ENCODE measurements around the gene LMOD3.
A peak's percentile ranks its signal among the peaks of the same experiment; 100 is the strongest.

The LMOD3 gene

GRCh38 chr3:69122403-69122802 lies at the start of gene LMOD3:
LMOD3 (minus strand) TSS chr3:69122595; CDS start chr3:69122386, 209 bp downstream.
- no peak within 1 kb of the TSS for H3K4me3 ChIP-seq (ENCODE audit: low read depth, low read length)
- no peak for TF ChIP-seq CTCF (IDR thresholded peaks at IDR 0.05; ENCODE audit: low read depth, low read length)

GRCh38 chr3:69172058-69172457 lies 49.7 kb upstream of the LMOD3 start:
- no peak for TF ChIP-seq CTCF (IDR thresholded peaks at IDR 0.05; ENCODE audit: low read depth, low read length)
- H3K4me3 ChIP-seq (ENCODE audit: low read depth, low read length), result no peak overlapping the region

GRCh38 chr3:69166446-69166845 lies 44.1 kb upstream of the LMOD3 start:
- no peak overlapping the region for H3K4me3 ChIP-seq (ENCODE audit: low read depth, low read length)
- TF ChIP-seq CTCF (IDR thresholded peaks at IDR 0.05; ENCODE audit: low read depth, low read length), result no peak

GRCh38 chr3:69165744-69166143 lies 43.3 kb upstream of the LMOD3 start:
- no peak overlapping the region for H3K4me3 ChIP-seq (ENCODE audit: low read depth, low read length)
- TF ChIP-seq CTCF (IDR thresholded peaks at IDR 0.05; ENCODE audit: low read depth, low read length), result no peak

- TF ChIP-seq CTCF (IDR thresholded peaks at IDR 0.05; ENCODE audit: low read depth, low read length), result no peak
- H3K4me3 ChIP-seq (ENCODE audit: low read depth, low read length), result no peak overlapping the region
Measured at GRCh38 chr3:69164296-69164695, 41.9 kb upstream of the LMOD3 start.

- no peak for TF ChIP-seq CTCF (IDR thresholded peaks at IDR 0.05; ENCODE audit: low read depth, low read length)
- H3K4me3 ChIP-seq (ENCODE audit: low read depth, low read length), result no peak overlapping the region
Measured at GRCh38 chr3:69162308-69162980, 40.0 kb upstream of the LMOD3 start.

- H3K4me3 ChIP-seq (ENCODE audit: low read depth, low read length), result no peak overlapping the region
- peak; percentile 91 for TF ChIP-seq CTCF (IDR thresholded peaks at IDR 0.05; ENCODE audit: low read depth, low read length)
Measured at GRCh38 chr3:69161587-69162307, 39.4 kb upstream of the LMOD3 start.

Data from WI38 (cell line).